Ishikawa (cell line): ENCODE data around the gene AEN.

ENCODE experiments used
- EGR1 ChIP-seq: IDR thresholded peaks from 2 replicates; pipeline ENCODE4 v1.6.1; 2012
- EP300 ChIP-seq: IDR thresholded peaks from 2 replicates; pipeline ENCODE4 v1.6.1; 2012; ENCODE audit warnings: borderline replicate concordance
- FOXM1 ChIP-seq: IDR thresholded peaks from 2 replicates; pipeline ENCODE4 v1.6.1; 2012; ENCODE audit warnings: low read depth, borderline replicate concordance
- NFIC ChIP-seq: IDR thresholded peaks from 2 replicates; pipeline ENCODE4 v1.6.1; 2012
- RAD21 ChIP-seq: IDR thresholded peaks from 2 replicates; pipeline ENCODE4 v1.6.1; 2012; ENCODE audit warnings: low read depth
- REST ChIP-seq: IDR thresholded peaks from 2 replicates; pipeline ENCODE4 v1.6.1; 2012; ENCODE audit warnings: low read depth, mild to moderate bottlenecking
- TAF1 ChIP-seq: IDR thresholded peaks from 2 replicates; pipeline ENCODE4 v1.6.1; 2012; ENCODE audit warnings: low read depth, mild to moderate bottlenecking
- TCF12 ChIP-seq: IDR thresholded peaks from 2 replicates; pipeline ENCODE4 v1.6.1; 2012; ENCODE audit warnings: low read depth
- TEAD4 ChIP-seq: IDR thresholded peaks from 2 replicates; pipeline ENCODE4 v1.6.1; 2012
- YY1 ChIP-seq: IDR thresholded peaks from 2 replicates; pipeline ENCODE4 v1.6.1; 2012; ENCODE audit warnings: low read depth
- ZBTB7A ChIP-seq: IDR thresholded peaks from 2 replicates; pipeline ENCODE4 v1.6.1; 2012; ENCODE audit warnings: low read depth
- TF ChIP-seq, protein P1 (sequence below): IDR thresholded peaks from 2 replicates; pipeline ENCODE4 v1.6.1; 2012
- TF ChIP-seq, protein P2 (sequence below): IDR thresholded peaks from 2 replicates; pipeline ENCODE4 v1.6.1; 2012

Gene AEN

GRCh38 chr15:88590759-88591158, 30.4 kb upstream of the AEN start:
- TF ChIP-seq TAF1 (no peak), NFIC (no peak)
- TF ChIP-seq, protein P1, sequence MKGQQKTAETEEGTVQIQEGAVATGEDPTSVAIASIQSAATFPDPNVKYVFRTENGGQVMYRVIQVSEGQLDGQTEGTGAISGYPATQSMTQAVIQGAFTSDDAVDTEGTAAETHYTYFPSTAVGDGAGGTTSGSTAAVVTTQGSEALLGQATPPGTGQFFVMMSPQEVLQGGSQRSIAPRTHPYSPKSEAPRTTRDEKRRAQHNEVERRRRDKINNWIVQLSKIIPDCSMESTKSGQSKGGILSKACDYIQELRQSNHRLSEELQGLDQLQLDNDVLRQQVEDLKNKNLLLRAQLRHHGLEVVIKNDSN, result no peak

DNA sequence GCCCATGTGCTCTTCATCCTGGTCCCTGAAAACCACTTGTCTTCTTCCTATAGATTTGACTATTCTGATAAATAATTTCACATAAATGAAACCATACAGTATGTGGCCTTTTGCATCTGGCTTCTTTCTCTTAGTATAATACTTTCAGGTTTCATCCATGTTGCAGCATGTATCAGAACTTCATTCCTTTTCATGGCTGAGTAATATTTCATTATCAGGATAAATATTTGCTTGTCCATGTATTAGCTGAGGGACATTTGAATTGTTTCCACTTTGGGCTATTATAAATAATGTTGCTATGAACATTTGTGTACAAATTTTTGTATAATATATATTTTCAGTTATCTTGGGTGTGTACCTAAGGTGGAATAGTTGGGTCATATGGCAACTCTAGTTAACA, 29.8 kb upstream of the AEN start:
- TF ChIP-seq ZBTB7A, result no peak

- TF ChIP-seq EGR1 (no peak), EP300 (no peak), REST (no peak), TCF12 (no peak), FOXM1 (no peak), TAF1 (no peak), RAD21 (no peak), TEAD4 (no peak), YY1 (no peak), NFIC (no peak), ZBTB7A (no peak)
- TF ChIP-seq, protein P1, result no peak
These were observed 17.3 kb upstream of the AEN start for GRCh38 chr15:88603885-88604284.

DNA sequence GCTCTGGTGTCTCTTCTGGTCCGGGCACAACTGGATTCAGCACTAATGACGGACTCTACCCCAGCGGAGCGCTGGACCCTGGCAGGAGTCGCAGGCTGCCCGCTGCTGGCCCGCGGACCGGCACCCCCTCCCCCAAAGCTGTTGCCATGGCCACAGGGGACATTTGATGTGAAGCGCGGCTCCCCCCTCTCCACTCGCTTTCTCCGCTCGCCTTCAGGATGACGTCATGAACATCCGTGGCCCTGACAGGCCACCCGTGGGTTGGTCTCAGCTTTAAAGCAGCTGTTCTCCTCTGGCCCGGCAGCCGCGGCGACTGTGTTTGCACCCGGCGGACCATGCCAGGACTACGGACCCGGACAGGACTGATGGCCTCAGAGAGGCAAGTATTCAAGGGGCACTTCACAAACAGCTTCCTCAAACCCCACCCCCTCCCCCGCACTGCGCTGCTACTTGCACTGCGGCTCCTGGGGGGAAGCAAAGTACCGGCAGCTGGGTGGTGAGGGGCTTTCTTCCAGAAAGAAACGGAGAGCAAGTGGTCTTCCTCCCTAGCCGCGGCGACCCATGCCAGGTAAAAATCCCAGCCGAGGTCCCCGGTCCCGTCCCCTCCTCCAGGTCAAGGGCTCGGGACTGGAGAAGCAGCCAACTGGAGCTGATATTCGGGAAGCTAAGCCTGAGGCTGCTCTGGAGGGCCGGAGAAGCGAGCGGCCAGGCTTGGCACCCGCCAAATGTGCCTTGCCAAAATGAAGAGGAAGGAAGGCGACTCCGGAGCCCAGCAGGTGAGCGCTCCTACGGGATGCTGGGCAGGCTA, 16.6 kb upstream of the AEN start:
- TF ChIP-seq REST (no peak), NFIC (no peak), TAF1 (no peak)
- TF ChIP-seq, protein P1, result no peak

GRCh38 chr15:88605189-88606069, 15.7 kb upstream of the AEN start:
- TF ChIP-seq EGR1 (no peak), NFIC (no peak), ZBTB7A (no peak), REST (peak; percentile 99)
- TF ChIP-seq, protein P1, result 0 out of 2 replicates have a peak, but pooled peaks have one; percentile 9
- TF ChIP-seq, protein P2, sequence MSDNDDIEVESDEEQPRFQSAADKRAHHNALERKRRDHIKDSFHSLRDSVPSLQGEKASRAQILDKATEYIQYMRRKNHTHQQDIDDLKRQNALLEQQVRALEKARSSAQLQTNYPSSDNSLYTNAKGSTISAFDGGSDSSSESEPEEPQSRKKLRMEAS, result peak; percentile 31; the same call in 1 of the 2 replicates
